Inflammatory macrophage (primary cell): ENCODE results near the gene PTPRA.
"Not testable (repeated sequence)": the region's sequence is repeated elsewhere in the genome, so short reads cannot be mapped to it uniquely, and the experiment has no call there.

Source experiments
- DNase-seq, 2 donors: peaks; one replicate each; pipeline ENCODE4 v3.0.0-alpha.2; 2020 to 2022

PTPRA gene

GRCh38 chr20:2889209-2889608 lies 15.9 kb downstream of the PTPRA start:
- DNase-seq = no peak

- no peak for DNase-seq
These were observed 16.5 kb downstream of the PTPRA start for GRCh38 chr20:2889797-2890196.

GRCh38 chr20:2890742-2891141 lies 17.5 kb downstream of the PTPRA start:
- no peak for DNase-seq

GRCh38 chr20:2891343-2891742 lies 18.1 kb downstream of the PTPRA start:
- DNase-seq = no peak

GRCh38 chr20:2892376-2892775 lies 19.1 kb downstream of the PTPRA start:
- DNase-seq = no peak

GRCh38 chr20:2894221-2894620 lies 20.9 kb downstream of the PTPRA start:
- no peak for DNase-seq

GRCh38 chr20:2895154-2895553 lies 21.9 kb downstream of the PTPRA start:
- not testable (repeated sequence) for DNase-seq

GRCh38 chr20:2899243-2899642 lies 26.0 kb downstream of the PTPRA start:
- DNase-seq = no peak

- peak; percentile 85 to 92 for DNase-seq
These were observed 27.7 kb downstream of the PTPRA start for GRCh38 chr20:2900845-2901592.

- no peak for DNase-seq
These were observed 29.0 kb downstream of the PTPRA start for GRCh38 chr20:2902291-2902690.

- no peak for DNase-seq
These were observed 29.5 kb downstream of the PTPRA start for GRCh38 chr20:2902818-2903217.

- no peak for DNase-seq
These were observed 30.4 kb downstream of the PTPRA start for GRCh38 chr20:2903686-2904085.

GRCh38 chr20:2907519-2907918 lies 34.2 kb downstream of the PTPRA start:
- no peak for DNase-seq

GRCh38 chr20:2909953-2910352 lies 36.7 kb downstream of the PTPRA start:
- DNase-seq = no peak

GRCh38 chr20:2911200-2911599 lies 37.9 kb downstream of the PTPRA start:
- no peak for DNase-seq

- peak in 1 of 2 donors; percentile 12 for DNase-seq
These were observed 40.9 kb downstream of the PTPRA start for GRCh38 chr20:2914160-2914559.

GRCh38 chr20:2917266-2917665 lies 44.0 kb downstream of the PTPRA start:
- DNase-seq = no peak

GRCh38 chr20:2918096-2919049 lies 45.1 kb downstream of the PTPRA start:
- peak; percentile 8 to 25 for DNase-seq

GRCh38 chr20:2919518-2920245 lies 46.4 kb downstream of the PTPRA start:
- peak; percentile 29 to 34 for DNase-seq

- DNase-seq = no peak
These were observed 47.2 kb downstream of the PTPRA start for GRCh38 chr20:2920473-2920872.

GRCh38 chr20:2921506-2921905 lies 48.2 kb downstream of the PTPRA start:
- no peak for DNase-seq

- no peak for DNase-seq
These were observed 49.7 kb downstream of the PTPRA start for GRCh38 chr20:2922957-2923356.

GRCh38 chr20:2930538-2930937 lies 57.3 kb downstream of the PTPRA start:
- DNase-seq = no peak
